ENCODE measurements around the gene MRPL41.
A peak's percentile ranks its signal among the peaks of the same experiment; 100 is the strongest.
"Not testable (repeated sequence)": the region's sequence is repeated elsewhere in the genome, so short reads cannot be mapped to it uniquely, and the experiment has no call there.

MRPL41 gene

GRCh38 chr9:137522746-137523455 is 28.8 kb upstream of the MRPL41 start:
- DNase-seq (ENCODE audit: low spot score) = no peak

- DNase-seq (ENCODE audit: low spot score) = no peak
Observed at GRCh38 chr9:137524161-137524980, 27.3 kb upstream of the MRPL41 start.

GRCh38 chr9:137524981-137525317 is 26.7 kb upstream of the MRPL41 start:
- no peak for DNase-seq (ENCODE audit: low spot score)

- no peak for DNase-seq (ENCODE audit: low spot score)
Observed at GRCh38 chr9:137530331-137530730, 21.3 kb upstream of the MRPL41 start.

GRCh38 chr9:137531099-137531765 is 20.4 kb upstream of the MRPL41 start:
- no peak for DNase-seq (ENCODE audit: low spot score)

- DNase-seq (ENCODE audit: low spot score) = not testable (repeated sequence)
Observed at GRCh38 chr9:137532891-137533468, 18.7 kb upstream of the MRPL41 start.

- no peak for DNase-seq (ENCODE audit: low spot score)
Observed at GRCh38 chr9:137534256-137535119, 17.2 kb upstream of the MRPL41 start.

GRCh38 chr9:137535120-137535428 is 16.6 kb upstream of the MRPL41 start:
- DNase-seq (ENCODE audit: low spot score) = no peak

GRCh38 chr9:137536594-137537131 is 15.0 kb upstream of the MRPL41 start:
- not testable (repeated sequence) for DNase-seq (ENCODE audit: low spot score)

- no peak for DNase-seq (ENCODE audit: low spot score)
Observed at GRCh38 chr9:137538058-137538457, 13.6 kb upstream of the MRPL41 start.

GRCh38 chr9:137540536-137540935 is 11.1 kb upstream of the MRPL41 start:
- DNase-seq (ENCODE audit: low spot score) = no peak

GRCh38 chr9:137542486-137542885 is 9.2 kb upstream of the MRPL41 start:
- no peak for DNase-seq (ENCODE audit: low spot score)

- DNase-seq (ENCODE audit: low spot score) = no peak
Observed at GRCh38 chr9:137543237-137543963, 8.3 kb upstream of the MRPL41 start.

- DNase-seq (ENCODE audit: low spot score) = no peak
Observed at GRCh38 chr9:137544176-137544760, 7.4 kb upstream of the MRPL41 start.

GRCh38 chr9:137545123-137545522 is 6.6 kb upstream of the MRPL41 start:
- DNase-seq (ENCODE audit: low spot score) = no peak

- DNase-seq (ENCODE audit: low spot score) = no peak
Observed at GRCh38 chr9:137547687-137548543, 3.8 kb upstream of the MRPL41 start.

GRCh38 chr9:137550231-137550621 is 1.5 kb upstream of the MRPL41 start, which contains the start of gene PNPLA7:
Gene PNPLA7, minus strand, starts transcription at chr9:137550402. Its CDS starts 205 bp downstream, at chr9:137550197.
- DNase-seq (ENCODE audit: low spot score) = peak; percentile 84

- DNase-seq (ENCODE audit: low spot score) = not testable (repeated sequence)
Observed at GRCh38 chr9:137550958-137551263, 768 bp upstream of the MRPL41 start.

- DNase-seq (ENCODE audit: low spot score) = no peak
Observed at GRCh38 chr9:137552022-137552768, 516 bp downstream of the MRPL41 start.

Data from globus pallidus (tissue), 1 donor.